Measurements from ENCODE around the gene RASGRP1.
A peak's percentile ranks its signal among the peaks of the same experiment; 100 is the strongest.

RASGRP1 gene

GRCh38 chr15:38534691-38535090, 29.9 kb downstream of the RASGRP1 start:
- no peak for DNase-seq

GRCh38 chr15:38533926-38534325, 30.7 kb downstream of the RASGRP1 start:
- DNase-seq = no peak

GRCh38 chr15:38533416-38533915, 31.1 kb downstream of the RASGRP1 start:
- no peak for DNase-seq

GRCh38 chr15:38532728-38533127, 31.9 kb downstream of the RASGRP1 start:
- no peak for DNase-seq

GRCh38 chr15:38531509-38531908, 33.1 kb downstream of the RASGRP1 start:
- DNase-seq = no peak

GRCh38 chr15:38530113-38530512, 34.5 kb downstream of the RASGRP1 start:
- DNase-seq = peak; percentile 41

GRCh38 chr15:38528294-38528693, 36.3 kb downstream of the RASGRP1 start:
- DNase-seq = no peak

- no peak for DNase-seq
Observed at GRCh38 chr15:38526158-38526557, 38.5 kb downstream of the RASGRP1 start.

GRCh38 chr15:38525489-38525888, 39.1 kb downstream of the RASGRP1 start:
- no peak for DNase-seq

- DNase-seq = no peak
Observed at GRCh38 chr15:38524156-38524555, 40.5 kb downstream of the RASGRP1 start.

- no peak for DNase-seq
Observed at GRCh38 chr15:38522922-38523321, 41.7 kb downstream of the RASGRP1 start.

- DNase-seq = no peak
Observed at GRCh38 chr15:38521316-38521715, 43.3 kb downstream of the RASGRP1 start.

- no peak for DNase-seq
Observed at GRCh38 chr15:38520035-38520434, 44.6 kb downstream of the RASGRP1 start.

- DNase-seq = no peak
Observed at GRCh38 chr15:38518084-38518483, 46.5 kb downstream of the RASGRP1 start.

GRCh38 chr15:38517312-38517975, 47.2 kb downstream of the RASGRP1 start:
- no peak for DNase-seq

GRCh38 chr15:38516626-38517025, 48.0 kb downstream of the RASGRP1 start:
- DNase-seq = no peak

GRCh38 chr15:38514601-38515000, 50.0 kb downstream of the RASGRP1 start:
- no peak for DNase-seq

- no peak for DNase-seq
Observed at GRCh38 chr15:38512901-38513300, 51.7 kb downstream of the RASGRP1 start.

GRCh38 chr15:38509152-38509551, 55.5 kb downstream of the RASGRP1 start:
- no peak for DNase-seq

GRCh38 chr15:38508647-38509046, 56.0 kb downstream of the RASGRP1 start:
- DNase-seq = no peak

GRCh38 chr15:38507570-38507969, 57.0 kb downstream of the RASGRP1 start:
- DNase-seq = no peak

GRCh38 chr15:38506997-38507396, 57.6 kb downstream of the RASGRP1 start:
- no peak for DNase-seq

- DNase-seq = no peak
Observed at GRCh38 chr15:38504680-38505467, 59.7 kb downstream of the RASGRP1 start.

GRCh38 chr15:38503496-38503895, 61.1 kb downstream of the RASGRP1 start:
- no peak for DNase-seq

All from stimulated activated CD4-positive, alpha-beta T cell treated with anti-CD3 and anti-CD28 coated beads, Interleukin-4, amount 100 ng/mL, for 24 hours (primary cell).